GM19099 (cell line): ENCODE data around the gene PPM1H.

Experiments used
- POLR2A ChIP-seq: IDR thresholded peaks from 3 replicates; pipeline ENCODE4 v1.6.1; 2011; ENCODE audit warnings: low read depth; ENCODE audit not compliant: insufficient read length; ENCODE audit errors: extremely low read depth

The PPM1H gene

GRCh38 chr12:62629971-62630739 lies 304.8 kb downstream of the PPM1H start:
- no peak for TF ChIP-seq POLR2A

- no peak for TF ChIP-seq POLR2A
Observed at GRCh38 chr12:62629413-62629812, 305.5 kb downstream of the PPM1H start.

GRCh38 chr12:62627181-62627580 lies 307.8 kb downstream of the PPM1H start:
- no peak for TF ChIP-seq POLR2A

- TF ChIP-seq POLR2A: no peak
Observed at GRCh38 chr12:62625228-62625627, 309.7 kb downstream of the PPM1H start.

GRCh38 chr12:62622177-62622576 lies 312.8 kb downstream of the PPM1H start:
- TF ChIP-seq POLR2A: no peak

- no peak for TF ChIP-seq POLR2A
Observed at GRCh38 chr12:62621101-62621638, 313.8 kb downstream of the PPM1H start.

- TF ChIP-seq POLR2A: no peak
Observed at GRCh38 chr12:62618930-62619329, 316.0 kb downstream of the PPM1H start.

- no peak for TF ChIP-seq POLR2A
Observed at GRCh38 chr12:62618319-62618718, 316.6 kb downstream of the PPM1H start.

GRCh38 chr12:62613081-62613480 lies 321.9 kb downstream of the PPM1H start:
- TF ChIP-seq POLR2A: no peak

GRCh38 chr12:62606654-62607053 lies 328.3 kb downstream of the PPM1H start:
- no peak for TF ChIP-seq POLR2A

- no peak for TF ChIP-seq POLR2A
Observed at GRCh38 chr12:62605981-62606380, 329.0 kb downstream of the PPM1H start.

- no peak for TF ChIP-seq POLR2A
Observed at GRCh38 chr12:62604871-62605270, 330.1 kb downstream of the PPM1H start.

- no peak for TF ChIP-seq POLR2A
Observed at GRCh38 chr12:62604373-62604772, 330.6 kb downstream of the PPM1H start.

- no peak for TF ChIP-seq POLR2A
Observed at GRCh38 chr12:62603811-62604098, 331.2 kb downstream of the PPM1H start.

- peak; percentile 84 for TF ChIP-seq POLR2A
Observed at GRCh38 chr12:62603061-62603810, 331.7 kb downstream of the PPM1H start.
